GM18508 (cell line): ENCODE results near the gene ADGRA1.
"Not testable (repeated sequence)": the region's sequence is repeated elsewhere in the genome, so short reads cannot be mapped to it uniquely, and the experiment has no call there.

Source experiments
- ATAC-seq: cut with Tn5 transposase; IDR thresholded peaks from one replicate; pipeline ENCODE4 v1.9.1; 2021; ENCODE audit warnings: moderate number of reproducible peaks; ENCODE audit not compliant: insufficient read depth, unreplicated experiment

ADGRA1 gene

DNA sequence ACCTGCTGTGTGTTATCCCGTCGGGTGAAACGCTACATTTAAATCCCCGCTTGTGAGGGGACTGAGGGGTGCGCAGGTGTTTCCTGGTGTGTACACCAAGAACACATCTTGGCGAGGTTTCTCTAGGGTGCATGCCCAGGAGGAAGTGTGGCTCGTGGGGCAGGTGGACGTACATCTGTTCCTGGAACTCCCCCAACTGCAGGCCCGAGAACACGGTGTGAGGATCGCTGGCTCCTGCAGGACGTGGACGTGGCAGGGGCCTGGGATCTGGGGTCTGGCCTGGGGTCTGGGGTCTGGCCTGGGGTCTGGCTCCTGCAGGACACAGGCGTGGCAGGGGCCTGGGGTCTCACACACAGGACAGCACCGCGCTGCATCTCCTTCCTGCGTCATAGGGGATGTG, 82.4 kb downstream of the ADGRA1 start:
- no peak for ATAC-seq

DNA sequence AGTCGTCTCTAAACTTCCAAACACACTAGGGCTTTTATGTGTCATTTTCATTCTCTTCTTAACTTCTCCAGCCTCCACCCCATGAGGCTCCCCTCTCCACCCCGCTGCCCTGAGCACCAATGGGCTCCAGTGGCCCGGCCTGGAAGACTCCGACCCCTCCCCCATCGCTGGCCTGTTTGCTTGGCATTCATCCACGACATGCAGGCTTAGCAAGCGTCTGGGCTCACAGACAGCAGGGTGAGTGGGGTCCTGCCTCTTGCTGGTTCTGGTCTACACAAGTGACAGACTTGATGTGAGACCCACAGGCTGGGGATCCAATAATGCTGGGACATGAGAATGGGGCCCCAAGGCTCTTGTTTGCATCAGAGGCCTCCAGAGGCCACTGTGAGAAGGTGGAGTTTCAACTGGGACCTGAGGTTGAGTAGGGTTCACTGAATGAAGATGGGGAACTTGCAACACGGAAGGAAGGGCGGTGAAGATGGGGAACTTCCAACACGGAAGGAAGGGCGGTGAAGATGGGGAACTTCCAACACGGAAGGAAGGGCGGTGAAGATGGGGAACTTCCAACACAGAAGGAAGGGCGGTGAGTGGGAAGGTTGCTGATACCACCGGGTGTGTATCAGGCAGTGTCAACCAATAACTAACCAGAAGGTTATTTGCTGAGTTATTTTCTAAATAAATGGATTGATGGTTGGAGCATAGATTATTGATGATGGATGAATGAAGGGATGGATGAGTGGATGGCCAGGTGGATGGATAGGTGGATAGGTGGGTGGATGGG, 86.3 kb downstream of the ADGRA1 start:
- no peak for ATAC-seq

DNA sequence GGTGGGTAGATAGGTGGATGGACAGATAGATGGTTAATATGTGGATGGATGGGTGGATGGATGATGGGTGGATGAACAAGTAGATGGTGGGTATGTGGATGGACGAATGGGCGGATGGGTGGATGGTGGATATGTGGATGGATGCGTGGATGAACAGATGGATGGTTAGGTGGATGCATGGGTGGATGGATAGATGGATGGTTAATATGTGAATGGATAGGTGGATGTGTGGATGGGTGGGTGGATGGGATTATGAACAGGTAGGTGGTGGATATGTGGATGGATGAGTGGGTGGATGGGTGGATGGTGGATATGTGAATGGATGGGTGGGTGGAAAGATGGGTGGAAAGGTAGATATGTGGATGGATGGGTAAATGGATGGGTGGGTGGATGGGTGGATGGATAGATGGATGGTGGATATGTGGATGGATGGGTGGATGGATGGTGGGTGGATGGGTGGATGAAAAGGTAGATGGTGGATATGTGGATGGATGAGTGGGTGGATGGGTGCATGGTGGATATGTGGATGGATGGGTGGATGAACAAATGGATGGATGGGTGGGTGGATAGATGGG, 87.1 kb downstream of the ADGRA1 start:
- ATAC-seq = no peak

DNA sequence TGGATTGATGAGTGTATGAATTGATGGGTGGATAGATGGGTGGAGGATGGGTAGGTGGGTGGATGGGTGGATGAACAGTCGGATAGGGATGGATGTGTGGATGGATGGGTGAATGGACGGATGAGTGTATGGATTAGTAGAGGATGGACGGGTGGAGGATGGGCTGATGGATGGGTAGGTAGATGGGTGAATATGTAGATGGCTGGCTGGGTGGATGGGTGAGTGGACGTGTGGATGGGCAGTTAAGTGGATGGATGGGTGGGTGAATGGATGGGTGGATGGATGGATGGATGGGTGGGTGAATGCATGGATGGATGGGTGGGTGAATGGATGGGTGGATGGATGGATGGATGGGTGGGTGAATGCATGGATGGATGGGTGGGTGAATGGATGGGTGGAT, 87.9 kb downstream of the ADGRA1 start:
- not testable (repeated sequence) for ATAC-seq

DNA sequence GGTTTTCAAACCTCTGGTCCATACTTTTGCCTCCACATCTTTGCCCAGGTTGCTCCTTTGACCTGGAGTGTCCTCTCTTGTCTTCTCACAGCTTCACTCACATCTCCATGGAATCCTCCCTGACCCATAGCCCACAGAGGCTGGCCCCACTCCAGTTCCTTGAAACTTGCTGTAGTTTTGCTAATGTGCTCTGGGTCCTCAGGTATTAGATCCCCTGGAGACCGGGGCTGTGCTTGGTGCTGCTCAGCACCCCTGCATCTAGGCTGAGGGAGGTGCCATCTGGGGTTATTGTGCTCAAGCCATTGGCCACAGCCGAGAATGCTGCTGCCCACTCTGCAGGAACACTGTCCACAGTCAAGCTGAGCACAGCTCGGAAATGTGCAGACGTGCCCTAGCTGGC, 88.8 kb downstream of the ADGRA1 start:
- no peak for ATAC-seq

DNA sequence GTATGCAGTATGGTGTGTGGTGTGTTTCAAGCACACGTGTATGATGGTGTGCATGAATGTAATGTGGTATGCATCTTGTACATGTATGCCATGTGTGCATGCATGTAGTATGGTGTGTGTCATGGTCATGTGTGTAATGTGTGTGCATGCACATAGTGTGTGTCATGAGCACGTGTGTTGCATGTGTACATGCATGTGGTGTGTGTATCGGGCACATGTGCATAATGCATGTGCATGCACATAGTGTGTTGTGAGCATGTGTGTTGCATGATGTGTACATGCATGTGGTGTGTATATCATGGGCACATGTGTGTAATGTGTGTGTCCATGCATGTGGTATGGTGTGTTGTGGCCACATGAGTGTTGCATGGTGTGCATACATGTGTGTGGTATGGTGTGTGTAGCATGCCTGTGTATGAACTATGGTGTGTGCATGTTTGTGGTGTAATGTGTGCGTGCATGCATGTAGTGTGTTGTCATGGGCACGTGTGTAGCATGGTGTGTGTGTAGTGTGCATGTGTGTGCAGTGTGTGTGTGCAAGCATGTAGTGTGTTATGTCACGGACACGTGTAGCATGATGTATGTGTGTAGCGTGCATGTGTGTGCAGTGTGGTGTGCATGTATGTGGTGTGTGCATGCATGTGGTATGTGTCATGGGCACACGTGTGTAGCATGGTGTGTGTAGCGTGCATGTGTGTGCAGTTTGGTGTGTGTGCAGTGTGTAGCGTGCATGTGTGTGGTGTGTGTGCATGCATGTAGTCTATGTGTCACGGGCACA, 89.8 kb downstream of the ADGRA1 start:
- ATAC-seq = no peak

DNA sequence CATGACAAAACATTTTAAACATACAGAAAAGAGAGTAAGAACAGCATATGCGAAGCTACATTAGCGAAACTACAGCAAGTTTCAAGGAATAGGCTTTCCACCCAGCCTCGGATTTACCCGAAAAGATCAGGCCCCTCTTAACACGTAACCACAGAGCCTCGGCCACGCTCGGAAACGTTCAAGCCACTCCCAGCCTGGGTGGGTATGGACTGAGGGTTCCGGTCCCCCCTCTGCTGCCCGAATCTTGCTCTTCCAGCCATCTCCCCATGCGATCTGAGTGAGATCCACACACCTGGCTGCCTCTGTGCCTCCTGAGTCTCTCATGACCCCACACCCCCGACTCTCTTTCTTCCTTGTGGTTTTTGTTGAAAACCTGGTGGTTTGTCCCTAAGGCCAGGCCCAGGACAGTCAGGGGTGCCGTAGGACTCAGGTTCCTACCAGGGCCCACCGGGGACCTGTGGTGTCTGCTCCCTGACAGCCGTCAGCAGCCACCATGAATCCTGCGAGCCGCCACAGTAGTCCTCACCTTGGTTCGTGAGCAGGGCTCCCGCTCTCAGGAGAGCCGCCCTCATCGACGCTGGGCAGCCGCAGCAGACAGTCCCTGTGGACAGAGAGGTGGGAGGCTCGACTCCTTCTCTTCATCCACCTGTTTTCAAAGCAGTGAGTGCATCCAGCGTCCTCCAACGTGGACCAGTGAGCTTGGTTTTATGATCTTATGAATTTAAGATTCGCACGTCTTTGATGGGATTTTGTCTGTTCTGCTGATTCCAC, 90.8 kb downstream of the ADGRA1 start:
- ATAC-seq = no peak

DNA sequence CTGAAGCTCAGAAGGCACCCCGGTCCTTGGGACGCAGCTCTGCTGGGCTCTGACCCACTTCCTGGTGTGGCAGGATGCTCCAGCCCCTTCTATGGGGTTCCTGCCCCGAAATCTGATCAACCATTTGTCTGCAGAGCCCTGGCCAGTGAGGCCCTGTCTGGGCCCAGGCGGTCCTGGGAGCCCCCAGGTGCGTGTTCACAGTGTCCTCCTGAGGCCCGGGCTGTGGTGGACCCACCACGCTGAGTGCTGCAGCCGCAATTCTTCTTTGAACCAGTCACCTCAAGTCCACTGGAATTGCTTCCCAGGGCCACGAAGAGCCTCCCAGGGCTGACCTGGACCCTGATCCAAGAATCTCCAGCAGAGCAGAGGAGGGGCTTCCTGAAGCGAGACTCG, 91.4 kb downstream of the ADGRA1 start:
- ATAC-seq = no peak

DNA sequence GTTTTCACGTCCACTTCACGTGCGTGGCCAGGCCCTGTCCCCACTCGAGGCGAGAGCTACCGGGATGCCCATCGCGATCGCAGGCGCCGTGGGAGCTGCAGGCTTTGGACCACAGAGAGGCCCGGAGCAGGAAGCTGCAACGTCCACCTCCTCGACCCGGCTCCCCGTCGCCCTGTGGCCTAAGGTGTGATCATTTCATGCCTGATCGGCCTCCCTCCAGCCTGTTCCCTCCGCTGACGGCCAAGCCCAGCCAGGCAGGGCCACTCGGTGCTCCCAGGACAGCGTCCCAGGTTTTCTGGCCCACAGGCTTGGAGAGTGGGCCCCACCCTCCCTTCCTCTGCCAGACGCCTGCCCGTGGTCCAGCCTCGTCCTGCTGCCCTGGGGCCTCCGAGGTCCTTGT, 91.9 kb downstream of the ADGRA1 start:
- no peak for ATAC-seq

DNA sequence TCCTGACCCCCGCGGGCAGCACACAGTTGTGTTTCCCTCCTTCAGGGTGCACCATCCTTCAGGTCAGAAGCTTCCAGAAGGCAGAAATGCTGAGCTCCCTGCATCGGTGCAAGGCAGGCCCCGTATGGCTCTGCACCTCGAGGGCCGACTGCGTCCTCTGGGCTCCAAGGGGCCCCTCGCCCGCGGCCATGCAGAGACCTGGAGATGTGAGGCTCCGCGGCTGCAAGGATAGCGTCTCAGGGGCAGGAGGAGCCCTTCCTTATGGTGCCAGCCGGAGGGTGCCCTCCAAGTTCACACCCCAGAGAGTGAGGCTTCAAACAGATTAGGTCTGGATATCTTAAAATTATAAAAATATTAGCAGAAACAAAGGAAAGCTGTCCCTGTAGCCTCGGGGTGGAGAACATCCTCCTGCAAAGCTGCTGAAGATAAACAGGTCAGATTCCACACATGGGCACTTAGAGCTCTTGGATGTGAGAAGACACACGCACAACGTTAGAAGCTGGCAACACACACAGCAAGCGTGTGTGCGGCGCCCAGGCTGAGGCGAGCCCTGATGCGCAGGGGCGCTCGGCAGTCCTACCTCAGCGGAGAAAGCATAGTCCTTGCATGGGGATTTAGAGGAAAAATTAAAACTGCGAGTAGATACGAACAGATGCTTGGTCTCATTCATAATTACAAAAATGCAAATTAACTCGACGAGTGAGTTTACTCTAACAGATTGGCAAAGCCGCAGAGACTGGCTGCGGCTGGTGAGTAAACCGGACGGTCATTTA, 92.7 kb downstream of the ADGRA1 start:
- ATAC-seq = no peak

DNA sequence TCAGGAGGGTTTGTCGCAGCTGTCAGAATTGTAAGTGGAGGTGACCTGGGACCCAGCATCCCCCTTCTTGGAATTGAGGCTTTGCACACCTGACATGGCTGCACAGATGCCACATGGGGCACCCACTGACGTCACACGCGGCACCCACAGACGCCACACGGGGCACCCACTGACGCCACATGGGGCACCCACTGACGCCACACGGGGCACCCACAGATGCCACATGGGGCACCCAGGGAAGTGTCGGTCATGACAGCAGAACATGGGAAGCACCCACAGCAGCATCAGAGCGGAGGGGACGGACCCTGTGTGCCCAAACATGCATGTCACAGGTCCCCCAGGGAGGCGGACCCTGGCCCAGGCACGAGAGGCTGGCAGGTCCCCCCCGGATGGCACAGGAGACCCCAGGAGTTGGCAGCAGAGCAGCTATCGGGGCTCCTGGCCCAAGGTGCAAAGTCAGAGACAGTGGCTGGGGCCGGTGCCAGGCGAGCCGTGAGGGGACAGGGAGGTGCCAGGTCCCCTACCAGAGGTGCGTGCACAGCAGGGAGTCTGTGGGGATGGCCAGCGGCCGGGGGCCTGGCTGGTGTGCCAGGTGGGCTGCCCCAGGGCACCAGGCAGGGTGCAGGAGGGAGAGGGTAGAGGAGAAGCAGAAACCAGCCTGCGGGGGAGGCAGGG, 93.4 kb downstream of the ADGRA1 start:
- ATAC-seq = no peak
